NCI-H2196 treated with DMSO at 0.1 percent for 48 hours (cell line): ENCODE data around the gene ATP13A1.

Source experiments
- DNase-seq: peaks from one replicate; lab custom pipeline; 2025; ENCODE audit not compliant: unreplicated experiment; lab: John Stamatoyannopoulos, UW

ATP13A1 gene

DNA sequence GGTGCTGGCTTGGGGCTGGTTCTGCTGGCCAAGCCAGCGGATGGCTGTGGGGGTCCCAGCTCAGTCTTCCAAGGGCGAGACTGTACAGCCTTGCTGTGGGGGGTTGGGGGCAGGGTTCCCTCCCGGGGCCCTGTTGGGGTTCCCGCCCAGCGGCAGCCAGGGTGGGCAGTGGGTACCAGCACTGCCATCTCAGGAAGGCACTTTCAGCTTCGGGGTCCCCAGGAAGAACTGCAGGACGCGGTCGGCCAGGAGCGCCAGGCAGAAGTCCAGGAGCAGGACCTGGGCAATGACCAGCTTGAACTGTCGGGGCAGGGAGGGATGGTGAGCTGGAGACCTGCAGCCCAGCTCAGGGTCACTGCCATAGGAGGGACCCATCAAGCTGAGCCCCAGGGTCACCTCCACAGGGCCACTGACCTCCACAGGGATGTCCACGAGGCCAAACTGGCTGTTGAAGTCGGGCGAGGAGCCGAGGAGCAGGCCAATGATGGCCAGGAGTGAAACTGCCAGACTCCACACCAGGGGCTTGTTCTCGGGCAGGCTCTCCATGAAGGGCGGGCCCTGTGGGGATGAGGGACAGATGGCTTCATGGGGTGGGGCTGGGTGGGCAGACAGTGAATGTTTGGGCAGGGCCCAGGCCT is 18.1 kb downstream of the ATP13A1 start:
- no peak for DNase-seq

DNA sequence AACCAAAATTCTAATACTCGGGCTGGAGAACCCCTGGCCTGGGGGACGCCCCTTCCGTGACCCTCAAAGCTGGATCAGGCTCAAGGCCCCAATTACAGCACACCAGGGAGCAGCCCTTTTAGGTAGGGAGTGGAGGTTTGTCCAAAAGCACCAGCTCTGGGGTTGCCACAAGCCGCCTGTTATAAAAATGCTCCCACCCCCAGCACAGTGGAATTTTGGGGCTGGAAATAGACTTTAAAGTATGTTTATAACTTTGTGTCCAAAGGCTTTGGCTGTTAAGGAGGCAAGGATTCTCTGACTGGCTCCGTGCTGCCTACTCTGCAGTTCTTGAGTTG is 19.5 kb downstream of the ATP13A1 start:
- no peak for DNase-seq

DNA sequence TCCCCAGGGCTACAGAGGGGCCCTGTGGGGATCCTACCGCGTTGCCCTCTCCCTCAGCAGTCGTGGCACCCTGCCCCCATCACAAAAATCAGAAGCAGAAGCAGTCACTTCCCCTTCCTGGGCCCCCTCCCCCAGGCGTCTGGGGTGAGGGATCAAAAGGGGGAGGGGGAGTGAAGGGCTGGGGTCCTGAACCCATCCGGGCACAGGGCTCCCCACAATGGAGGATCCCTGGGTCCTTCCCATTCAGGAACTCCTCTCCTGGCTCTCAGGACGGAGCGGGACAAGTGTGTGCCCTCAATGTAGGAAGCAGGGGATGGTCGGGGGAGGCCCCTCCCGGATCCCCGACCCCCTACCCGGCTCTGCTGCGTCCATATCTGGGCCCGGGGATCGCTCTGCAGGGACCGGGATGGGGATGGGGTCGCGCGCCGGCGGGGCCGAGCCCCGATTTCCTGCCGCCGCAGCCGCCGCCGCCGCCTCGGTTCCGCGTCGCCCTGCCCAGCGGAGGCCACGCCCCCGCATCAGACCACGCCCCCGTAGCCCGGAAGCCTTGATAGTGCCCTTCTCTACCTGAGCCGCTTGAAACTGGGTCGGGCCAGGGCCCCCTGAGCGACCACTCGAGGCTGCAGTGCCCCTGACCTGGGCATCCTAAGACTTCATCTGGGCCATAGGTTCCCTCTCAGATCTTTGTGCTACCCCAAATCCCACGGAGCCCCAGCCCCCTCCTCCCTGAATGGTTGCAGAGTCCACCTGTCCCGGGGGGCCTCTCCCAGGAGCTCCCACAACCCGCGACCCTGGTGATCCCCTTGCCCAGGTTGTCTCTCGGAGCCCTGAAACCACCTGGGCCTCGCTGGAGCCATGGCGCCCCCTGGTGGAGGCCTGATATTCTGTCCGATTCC is 20.1 kb downstream of the ATP13A1 start, which contains the start of gene GMIP:
Gene GMIP, minus strand, starts transcription at position 500 of the 896 bp plus-strand sequence. Its CDS starts 128 bp downstream, at position 372.
- peak; percentile 24 for DNase-seq

DNA sequence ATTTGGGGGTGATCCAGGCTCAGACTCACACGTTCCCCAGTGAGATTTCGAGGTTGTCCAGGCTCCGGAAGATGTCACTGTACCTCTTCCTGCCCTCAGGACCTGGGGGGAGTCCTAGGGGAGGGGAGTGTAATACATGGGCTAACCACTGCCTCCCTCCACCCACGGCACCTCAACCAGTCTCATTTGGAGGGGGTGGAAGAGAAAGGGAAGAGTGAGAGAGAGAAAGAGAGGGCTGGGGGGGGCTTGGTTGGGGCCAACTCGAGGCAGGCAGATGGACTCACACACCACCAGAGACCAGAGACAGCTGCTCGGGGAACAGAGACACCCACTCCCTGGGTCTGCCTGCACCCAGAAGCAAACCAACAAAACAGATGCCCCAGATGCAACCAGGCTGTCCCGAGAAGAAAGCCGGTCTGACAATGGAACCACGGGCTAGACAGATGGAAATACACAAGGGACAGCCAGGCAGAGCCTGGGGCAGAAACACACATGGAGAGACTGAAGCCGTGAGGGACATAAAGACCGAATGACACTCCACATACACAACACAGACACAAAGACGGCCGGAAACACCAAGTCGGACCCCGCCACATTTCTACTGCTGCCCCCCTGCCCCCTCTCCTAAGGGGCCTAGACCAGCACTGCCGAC is 20.8 kb downstream of the ATP13A1 start:
- no peak for DNase-seq

DNA sequence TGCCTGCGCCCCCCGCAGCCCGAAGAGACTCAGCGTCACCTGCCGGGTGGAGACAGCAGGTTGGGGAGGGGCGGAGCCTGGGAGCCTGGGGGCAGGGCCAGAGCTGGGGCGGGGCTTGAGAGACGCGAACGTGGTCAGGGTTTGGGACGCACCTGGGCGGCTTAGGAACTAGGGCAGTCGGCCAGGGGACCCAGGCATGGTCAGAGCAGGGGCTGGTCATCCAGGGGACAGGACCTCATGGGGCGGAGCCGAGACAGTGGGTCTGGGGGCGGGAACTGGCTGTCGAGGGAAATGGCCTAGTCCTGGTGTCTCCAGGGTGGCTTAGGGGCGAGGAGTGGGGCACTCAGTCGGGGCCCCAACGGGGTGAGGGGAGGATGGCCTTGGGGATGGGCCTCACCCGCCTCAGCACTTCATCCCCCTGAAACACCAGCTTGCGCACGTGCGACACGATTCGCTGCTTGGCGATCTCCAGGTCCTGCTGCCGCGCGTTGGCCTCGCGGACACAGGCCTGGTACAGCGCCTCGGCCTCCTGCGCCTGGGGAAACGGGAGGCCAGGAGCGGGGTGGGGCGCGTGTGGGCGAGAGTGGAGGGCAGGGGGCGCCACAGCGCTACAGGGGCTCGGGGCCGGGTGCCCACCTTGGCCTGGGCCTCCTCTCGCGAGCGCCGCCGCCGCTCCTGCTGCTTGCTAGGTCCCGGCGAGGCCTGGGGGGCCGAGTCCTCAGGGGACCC is 25.8 kb downstream of the ATP13A1 start:
- no peak for DNase-seq

GRCh38 chr19:19637186-19637522 is 26.3 kb downstream of the ATP13A1 start:
- DNase-seq = no peak

- DNase-seq = no peak
These were observed 26.8 kb downstream of the ATP13A1 start for GRCh38 chr19:19636573-19637185.

GRCh38 chr19:19635313-19635702 is 28.2 kb downstream of the ATP13A1 start:
- DNase-seq = no peak

DNA sequence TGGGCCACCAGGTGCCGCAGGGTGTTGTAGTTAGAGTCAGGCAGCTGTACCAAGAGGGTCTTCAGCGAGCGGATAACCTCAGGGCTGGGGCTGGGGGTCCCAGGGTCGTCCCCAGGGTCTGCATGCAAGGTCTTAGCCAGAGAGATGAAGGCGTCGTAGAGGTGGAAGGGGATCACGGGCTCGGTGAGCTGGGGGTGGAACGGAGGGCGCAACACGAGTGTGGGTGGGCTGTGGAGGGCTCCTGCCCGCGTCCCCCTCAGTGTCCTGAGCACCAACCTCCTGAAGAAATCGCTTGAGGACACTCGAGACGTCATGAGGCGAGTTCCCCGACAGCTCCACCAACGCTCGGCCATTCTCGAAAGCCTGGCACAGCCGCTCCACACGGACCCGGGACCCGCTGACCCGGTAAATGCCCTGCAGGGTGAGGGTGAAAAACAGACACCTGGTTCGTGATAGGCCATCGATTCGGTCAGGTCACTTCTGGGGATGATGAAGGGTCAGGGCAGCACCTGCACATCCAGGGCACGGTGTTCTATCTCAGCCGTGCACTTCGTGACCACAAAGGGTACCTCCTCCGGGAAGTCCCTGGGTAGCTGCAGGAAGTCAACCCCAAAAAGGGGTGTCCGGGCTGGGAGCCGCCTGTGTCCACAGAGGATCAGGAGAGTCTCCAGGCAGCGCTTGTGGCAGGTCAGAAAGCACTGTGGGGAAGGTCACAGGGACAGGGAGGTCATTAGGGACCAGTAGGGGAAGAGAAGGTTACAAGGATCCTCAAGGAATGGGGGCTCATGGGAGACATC is 28.8 kb downstream of the ATP13A1 start:
- no peak for DNase-seq

DNA sequence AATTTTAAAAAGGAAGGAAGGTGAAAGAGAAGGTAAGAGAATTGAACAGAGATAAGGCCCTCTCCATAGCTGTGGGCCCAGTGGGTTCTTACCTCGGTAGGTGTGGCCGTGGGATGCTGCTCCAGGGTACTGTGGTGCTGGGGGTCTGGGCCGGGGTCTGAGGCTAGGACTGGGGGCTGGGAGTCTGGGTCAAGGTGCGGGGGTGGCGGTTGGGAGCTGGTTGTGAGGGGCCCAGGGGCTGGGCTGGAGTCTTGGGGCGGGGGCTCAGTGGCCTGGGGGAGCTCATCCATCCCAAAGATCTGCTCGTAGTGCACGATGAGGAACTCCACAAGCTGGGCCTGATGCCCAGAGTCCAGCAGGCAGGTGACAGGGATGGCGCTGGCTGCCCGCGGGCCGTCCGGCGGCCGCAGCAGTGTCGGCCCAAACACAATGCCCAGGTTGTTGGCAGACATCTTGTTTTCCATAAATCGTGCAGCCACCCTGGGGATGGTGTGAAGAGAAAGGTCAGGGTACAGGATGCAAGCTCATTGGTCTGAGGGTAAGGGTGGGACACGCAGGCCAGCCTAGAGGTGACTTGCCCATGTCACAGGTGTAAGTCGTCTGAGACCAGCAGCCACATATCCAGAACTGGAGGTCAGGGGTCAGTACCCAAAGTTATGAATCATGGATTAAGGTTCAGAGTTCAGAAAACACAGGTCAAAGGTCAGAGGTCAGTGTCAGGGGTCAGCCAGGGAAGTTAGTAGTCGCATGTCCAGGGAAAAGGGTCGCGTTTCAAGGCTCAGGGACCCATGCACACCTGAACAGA is 29.6 kb downstream of the ATP13A1 start:
- DNase-seq = no peak

DNA sequence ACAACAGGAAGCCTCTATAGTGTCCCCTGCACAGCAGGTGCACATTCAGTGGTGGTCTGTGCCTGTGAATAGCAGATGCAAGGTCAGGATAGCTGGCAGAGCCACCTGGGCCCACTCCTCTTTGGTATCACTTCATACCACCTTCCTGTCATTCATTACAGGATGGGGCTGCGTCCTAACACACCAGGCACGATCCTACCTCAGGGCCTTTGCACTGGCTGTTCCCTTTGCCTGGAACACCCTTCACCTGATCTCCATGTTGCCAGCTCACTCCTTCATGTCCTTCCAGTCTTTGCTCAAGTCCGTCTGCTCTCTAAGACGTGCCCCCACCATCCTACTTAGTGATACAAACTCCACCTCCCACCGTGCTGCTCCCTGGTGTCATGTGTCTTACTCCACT is 30.8 kb downstream of the ATP13A1 start:
- DNase-seq = no peak

DNA sequence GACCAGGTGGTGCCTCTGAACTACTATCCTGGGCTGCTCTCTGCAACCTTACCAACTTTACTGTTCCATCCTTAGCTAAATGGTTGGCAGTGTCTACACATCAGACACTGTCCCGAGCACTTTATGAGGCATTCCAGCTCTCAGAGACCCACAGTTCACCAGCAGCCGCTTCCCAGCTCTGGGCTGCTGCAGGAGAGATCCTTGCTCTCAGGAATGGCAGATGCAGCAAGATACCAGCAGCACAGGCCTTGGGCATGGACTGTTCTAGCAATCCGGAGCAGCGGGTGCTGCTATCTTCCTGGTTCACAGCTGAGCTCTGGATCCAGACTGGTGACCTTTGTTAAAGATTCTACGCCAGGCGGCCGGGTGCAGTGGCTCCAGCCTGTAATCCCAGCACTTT is 32.1 kb downstream of the ATP13A1 start:
- no peak for DNase-seq

- DNase-seq = no peak
These were observed 33.0 kb downstream of the ATP13A1 start for GRCh38 chr19:19630426-19630825.

GRCh38 chr19:19630062-19630414 is 33.4 kb downstream of the ATP13A1 start:
- DNase-seq = no peak

- DNase-seq = no peak
These were observed 34.9 kb downstream of the ATP13A1 start for GRCh38 chr19:19628501-19629134.

DNA sequence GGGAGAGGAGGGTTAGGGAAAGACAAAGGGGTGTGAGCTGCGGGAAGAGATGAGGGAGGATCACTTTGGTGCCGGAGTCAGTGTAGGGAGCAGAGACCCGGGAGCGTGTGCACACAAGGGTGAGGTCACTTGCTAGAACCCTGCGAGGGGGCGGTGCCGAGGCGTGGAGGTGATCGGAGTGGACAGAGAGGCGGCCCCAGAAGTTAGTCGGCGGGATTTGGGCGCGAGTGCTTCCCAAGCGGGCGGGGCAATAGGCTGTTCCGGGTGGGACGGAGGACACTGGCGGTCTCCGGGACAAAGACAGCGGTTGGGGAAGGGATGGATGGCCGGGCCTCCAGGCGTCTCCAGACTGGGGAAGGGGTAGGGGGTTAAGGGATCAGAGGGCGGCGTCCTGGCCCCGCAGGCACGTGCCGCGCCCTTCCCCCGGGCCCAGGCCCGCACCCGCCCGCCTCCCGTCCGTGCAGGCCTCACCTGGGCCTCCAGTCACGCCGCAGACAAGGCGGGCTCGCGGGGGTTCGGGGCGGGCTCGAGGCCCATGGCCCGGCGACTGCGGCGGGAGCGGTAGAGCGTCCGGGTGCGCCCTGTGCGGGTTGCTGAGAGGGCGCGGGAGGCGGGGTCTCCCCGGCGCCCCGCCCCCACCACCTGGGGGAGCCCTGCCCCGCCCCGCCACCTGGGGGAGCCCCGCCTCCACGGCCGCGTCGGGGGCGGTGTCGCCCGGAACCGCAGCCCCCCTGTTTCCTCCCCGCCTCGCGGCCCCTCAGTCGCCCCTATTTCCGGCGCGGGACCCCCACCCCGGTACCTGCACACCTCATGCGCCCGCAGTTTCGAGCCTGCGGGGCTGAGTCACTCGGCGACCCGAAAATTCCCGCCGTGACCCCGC is 35.6 kb downstream of the ATP13A1 start, which contains the start of gene LPAR2:
Gene LPAR2, minus strand, starts transcription at position 600 of the 880 bp plus-strand sequence. CDS start 945 bp downstream, outside the sequence.
- DNase-seq = peak; percentile 56

- DNase-seq = no peak
These were observed 36.7 kb downstream of the ATP13A1 start for GRCh38 chr19:19626516-19627472.
